Neutrophil (primary cell): Measurements from ENCODE around the gene CDC6.
A peak's percentile ranks its signal among the peaks of the same experiment; 100 is the strongest.
"Not testable (repeated sequence)": the region's sequence is repeated elsewhere in the genome, so short reads cannot be mapped to it uniquely, and the experiment has no call there.

Experiments used
- H3K27ac ChIP-seq: fragments of 200-600 bp; sonication (generic); 2 replicates; pipeline ENCODE4 v1.5.1; 2016; ENCODE audit warnings: mild to moderate bottlenecking, moderate library complexity
- H3K27me3 ChIP-seq: fragments of 200-600 bp; sonication (generic); 2 replicates; pipeline ENCODE4 v1.6.0; 2016; ENCODE audit warnings: mild to moderate bottlenecking
- H3K36me3 ChIP-seq: fragments of 200-600 bp; sonication (generic); 2 replicates; pipeline ENCODE4 v1.5.1; 2017
- H3K4me1 ChIP-seq, 2 experiments: fragments of 200-600 bp in 1 of 2; sonication (generic) in 1 of 2; 1 replicate in 1 of 2; 2 replicates in 1 of 2; pipeline versions ENCODE4 v1.5.1 to v1.6.1; 2013 to 2016; ENCODE audit warnings: low read depth in 1 of 2, low read length in 1 of 2, mild to moderate bottlenecking in 1 of 2, moderate library complexity in 1 of 2; ENCODE audit not compliant: control insufficient read depth in 1 of 2, insufficient read depth in 1 of 2
- H3K4me3 ChIP-seq, 2 experiments: fragments of 200-600 bp in 1 of 2; sonication (generic) in 1 of 2; 1 replicate in 1 of 2; 2 replicates in 1 of 2; pipeline ENCODE4 v1.5.1; 2013 to 2016; ENCODE audit warnings: low read depth in 1 of 2, low read length in 1 of 2, mild to moderate bottlenecking in 1 of 2, moderate library complexity in 1 of 2
- H3K9me3 ChIP-seq: fragments of 200-600 bp; sonication (generic); 2 replicates; pipeline ENCODE4 v1.5.1; 2016
- CTCF ChIP-seq: fragments of 200-600 bp; sonication (generic); IDR thresholded peaks from 2 replicates; pipeline ENCODE4 v1.5.1; 2016; ENCODE audit warnings: antibody characterized with exemption

Gene CDC6

DNA sequence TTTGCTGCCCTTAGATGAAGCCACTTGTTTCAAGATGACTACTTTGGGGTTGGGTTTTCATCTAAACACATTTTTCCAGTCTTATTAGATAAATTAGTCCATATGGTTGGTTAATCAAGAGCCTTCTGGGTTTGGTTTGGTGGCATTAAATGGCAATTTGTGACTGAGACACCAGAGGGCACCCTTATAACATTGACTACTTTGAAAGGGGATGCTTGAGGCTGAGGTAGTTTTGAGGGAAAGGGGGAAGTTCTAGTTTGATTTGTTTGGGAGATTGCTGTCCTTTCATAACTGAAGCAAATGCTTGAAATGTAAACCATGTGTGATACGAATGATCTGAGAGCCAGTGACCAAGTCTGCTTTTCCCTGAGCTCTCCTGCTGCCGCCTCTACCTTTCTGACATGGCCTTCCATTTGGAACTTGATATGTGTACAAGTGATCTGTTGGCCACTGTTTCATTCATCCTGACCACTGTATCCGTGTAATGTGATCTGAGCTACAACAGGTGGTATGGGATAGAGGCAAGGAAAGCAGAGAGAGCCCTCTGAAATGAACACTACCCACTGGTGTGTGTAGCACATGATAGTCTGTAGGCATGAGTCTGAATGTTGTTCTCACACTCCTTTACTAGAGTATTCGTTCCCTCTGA is 15.5 kb downstream of the CDC6 start:
- peak overlapping the region; percentile 39 for H3K27ac ChIP-seq
- TF ChIP-seq CTCF: peak; percentile 88
- peak overlapping the region in 1 of 2 experiments; percentile 13 for H3K4me3 ChIP-seq
- peaks cover 22 to 24% of the 10 kb centered on the region in 2 experiments for H3K4me1 ChIP-seq
- H3K27me3 ChIP-seq: no peaks in the 10 kb centered on the region
- no peaks in the 10 kb centered on the region for H3K9me3 ChIP-seq
- H3K36me3 ChIP-seq: no peaks in the 10 kb centered on the region

DNA sequence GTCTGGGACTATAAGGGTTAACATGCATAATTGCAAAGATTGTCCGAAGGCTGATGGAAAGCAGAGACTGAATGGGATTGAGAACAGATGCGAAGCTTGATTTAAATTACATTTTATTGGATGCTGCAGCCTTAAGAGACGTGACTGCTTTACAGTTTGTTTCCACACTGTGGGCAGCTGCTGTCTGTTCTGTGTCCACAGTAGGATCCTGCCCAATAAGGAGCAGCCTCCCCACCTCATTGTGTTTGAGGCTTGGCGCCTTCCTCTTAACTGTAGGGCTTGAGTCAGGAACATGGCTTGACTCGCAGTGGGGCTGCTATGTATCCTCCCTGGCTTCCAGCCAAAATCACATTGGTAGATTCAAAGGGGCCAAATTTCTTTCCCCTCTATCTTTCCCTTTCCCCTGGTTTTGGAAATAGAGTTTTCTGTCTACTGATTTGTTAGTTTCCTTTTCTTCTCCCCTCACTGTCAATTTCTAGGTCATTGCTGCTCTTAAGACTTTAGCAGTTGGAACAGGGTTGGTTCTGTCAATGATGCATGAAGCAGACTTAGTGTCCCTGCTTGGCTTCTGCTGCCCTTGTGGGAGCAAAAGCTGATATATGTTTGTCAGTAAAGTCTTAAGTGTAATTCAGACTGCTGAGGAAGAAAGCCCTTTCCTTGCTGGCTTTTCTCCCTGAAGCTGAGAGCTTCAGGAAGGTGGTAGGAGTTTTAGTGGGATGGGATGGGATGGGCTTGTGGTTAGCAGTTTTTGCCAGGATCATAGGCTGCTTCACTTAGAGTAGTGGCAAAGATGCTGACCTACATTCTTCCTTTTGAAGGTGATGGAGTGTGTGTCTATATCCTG is 16.3 kb downstream of the CDC6 start:
- Histone ChIP-seq H3K9me3 (no peaks in the 10 kb centered on the region), H3K27ac (peak overlapping the region; percentile 39), H3K27me3 (no peaks in the 10 kb centered on the region), H3K4me1 (peaks cover 30 to 32% of the 10 kb centered on the region in 2 experiments), H3K36me3 (no peaks in the 10 kb centered on the region), H3K4me3 (no peak overlapping the region)
- TF ChIP-seq CTCF: no peak

GRCh38 chr17:40304552-40304863 is 16.8 kb downstream of the CDC6 start:
- not testable (repeated sequence) for H3K4me3 ChIP-seq, H3K27me3 ChIP-seq, H3K9me3 ChIP-seq, H3K36me3 ChIP-seq
- H3K27ac ChIP-seq: peak overlapping the region; percentile 39
- H3K4me1 ChIP-seq: peaks cover 36 to 38% of the 10 kb centered on the region in 2 experiments

- H3K36me3 ChIP-seq, H3K27ac ChIP-seq, H3K27me3 ChIP-seq, H3K4me3 ChIP-seq, H3K9me3 ChIP-seq: not testable (repeated sequence)
- H3K4me1 ChIP-seq: peaks cover 40 to 41% of the 10 kb centered on the region in 2 experiments
Observed at GRCh38 chr17:40304866-40305265, 17.2 kb downstream of the CDC6 start.

- H3K36me3 ChIP-seq: no peaks in the 10 kb centered on the region
- TF ChIP-seq CTCF: no peak
- peaks cover 55 to 57% of the 10 kb centered on the region in 2 experiments for H3K4me1 ChIP-seq
- H3K27me3 ChIP-seq: no peaks in the 10 kb centered on the region
- no peak overlapping the region for H3K27ac ChIP-seq
- H3K4me3 ChIP-seq: no peak overlapping the region
- no peaks in the 10 kb centered on the region for H3K9me3 ChIP-seq
Observed at GRCh38 chr17:40306395-40306794, 18.7 kb downstream of the CDC6 start.

DNA sequence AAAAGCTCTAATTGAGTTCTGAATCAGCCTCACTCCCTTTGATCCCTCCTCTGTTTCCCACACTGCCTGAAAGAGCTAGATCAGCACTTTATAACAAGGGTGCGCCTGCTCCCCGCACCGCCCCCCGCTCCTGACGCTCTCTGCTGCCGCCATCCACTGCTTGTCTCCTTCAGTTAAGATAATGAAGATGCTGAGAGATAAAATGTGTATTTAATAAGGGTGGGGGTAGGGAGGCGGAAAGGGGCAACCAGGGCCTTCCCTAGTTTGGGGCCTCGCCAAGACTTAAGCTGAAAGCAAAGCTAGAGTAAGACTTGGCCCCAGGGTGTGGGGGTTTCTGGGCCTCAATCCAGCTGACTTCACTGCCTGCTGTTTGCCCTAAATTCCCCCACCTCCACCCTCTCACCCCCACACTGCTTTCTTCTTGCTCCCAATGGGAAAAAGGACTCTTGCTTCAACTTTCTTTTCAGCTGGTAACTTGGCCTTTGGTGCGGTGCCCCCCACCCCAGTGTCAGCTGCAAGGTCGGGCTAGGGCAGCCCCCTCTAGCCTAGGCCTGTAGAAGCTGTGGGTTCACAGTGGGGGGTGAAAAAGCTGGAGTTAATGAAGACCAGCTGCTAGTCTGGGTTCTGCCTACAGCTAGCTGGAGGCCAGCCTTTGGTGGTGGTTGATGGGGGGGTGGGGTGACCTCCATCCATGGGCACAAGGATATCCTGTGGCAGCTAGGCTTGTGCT is 19.5 kb downstream of the CDC6 start:
- H3K27ac ChIP-seq: peak overlapping the region; percentile 64
- peaks cover 63 to 64% of the 10 kb centered on the region in 2 experiments for H3K4me1 ChIP-seq
- TF ChIP-seq CTCF: no peak

More for the DNA sequence above, 19.5 kb downstream of the CDC6 start:
- Histone ChIP-seq H3K9me3 (no peaks in the 10 kb centered on the region), H3K27me3 (no peaks in the 10 kb centered on the region), H3K4me3 (no peak overlapping the region), H3K36me3 (no peaks in the 10 kb centered on the region)
